Tibial artery (tissue), 4 donors: ENCODE results near the gene ADRB1.

Experiments
- DNase-seq, 2 donors: peaks; one replicate each; pipeline ENCODE4 v3.0.0-alpha.2; 2019
- H3K27ac ChIP-seq, 2 donors: fragments of 200-600 bp; sonication (generic) in 1 of 2; 1 replicate in 1 of 2; 2 replicates in 1 of 2; pipeline ENCODE4 v1.5.1; 2018 to 2019; ENCODE audit warnings: mild to moderate bottlenecking in 1 of 2
- H3K27me3 ChIP-seq, 2 donors: fragments of 200-600 bp; sonication (generic) in 1 of 2; one replicate each; pipeline versions ENCODE4 v1.5.1 to v1.6.0; 2016 to 2019
- H3K36me3 ChIP-seq, 3 donors: fragments of 200-600 bp; sonication (generic) in 2 of 3; one replicate each; pipeline ENCODE4 v1.5.1; 2016 to 2019; ENCODE audit warnings: mild to moderate bottlenecking in 2 of 3
- H3K4me1 ChIP-seq, 4 donors: fragments of 200-600 bp; sonication (generic) in 2 of 4; 1 replicate in 3 of 4; 2 replicates in 1 of 4; pipeline ENCODE4 v1.5.1; 2016 to 2019
- H3K4me3 ChIP-seq, 2 donors: fragments of 200-600 bp; sonication (generic) in 1 of 2; 1 replicate in 1 of 2; 2 replicates in 1 of 2; pipeline ENCODE4 v1.5.1; 2018 to 2019; ENCODE audit warnings: mild to moderate bottlenecking in 2 of 2
- H3K9me3 ChIP-seq, 3 donors: fragments of 200-600 bp; sonication (generic) in 1 of 3; one replicate each; pipeline ENCODE4 v1.5.1; 2016 to 2019
- intact Hi-C: fragments of 100-400 bp; cut with DNase I; formaldehyde crosslinking; loops from one replicate; pipeline ENCODE4 v1.15.0; 2023; ENCODE audit warnings: low total_unique reads
- TF ChIP-seq, protein P1 (sequence below), 2 experiments: fragments of 200-600 bp in 1 of 2; fragments of 450-650 bp in 1 of 2; IDR thresholded peaks; one replicate each; pipeline ENCODE4 v1.5.1; 2017 to 2019; ENCODE audit warnings: antibody characterized with exemption in 2 of 2, mild to moderate bottlenecking in 1 of 2, moderate library complexity in 1 of 2

ADRB1 gene

GRCh38 chr10:114043532-114044246, at the start of gene ADRB1:
ADRB1 (plus strand) TSS chr10:114043866; CDS start chr10:114044133, 267 bp downstream.
- H3K9me3 ChIP-seq, result no peaks in the 10 kb centered on the region
- intact Hi-C loops, result no loop called here
- peaks cover 0 to 26% (median 16%) of the 10 kb centered on the region in 4 donors for H3K4me1 ChIP-seq
- no peaks in the 10 kb centered on the region for H3K36me3 ChIP-seq
- no peak within 1 kb of the TSS for H3K27ac ChIP-seq
- H3K27me3 ChIP-seq, result peaks cover 0 to 62% of the 10 kb centered on the region in 2 donors
- H3K4me3 ChIP-seq, result peak within 1 kb of the TSS; percentile 36 to 48
- TF ChIP-seq, protein P1, sequence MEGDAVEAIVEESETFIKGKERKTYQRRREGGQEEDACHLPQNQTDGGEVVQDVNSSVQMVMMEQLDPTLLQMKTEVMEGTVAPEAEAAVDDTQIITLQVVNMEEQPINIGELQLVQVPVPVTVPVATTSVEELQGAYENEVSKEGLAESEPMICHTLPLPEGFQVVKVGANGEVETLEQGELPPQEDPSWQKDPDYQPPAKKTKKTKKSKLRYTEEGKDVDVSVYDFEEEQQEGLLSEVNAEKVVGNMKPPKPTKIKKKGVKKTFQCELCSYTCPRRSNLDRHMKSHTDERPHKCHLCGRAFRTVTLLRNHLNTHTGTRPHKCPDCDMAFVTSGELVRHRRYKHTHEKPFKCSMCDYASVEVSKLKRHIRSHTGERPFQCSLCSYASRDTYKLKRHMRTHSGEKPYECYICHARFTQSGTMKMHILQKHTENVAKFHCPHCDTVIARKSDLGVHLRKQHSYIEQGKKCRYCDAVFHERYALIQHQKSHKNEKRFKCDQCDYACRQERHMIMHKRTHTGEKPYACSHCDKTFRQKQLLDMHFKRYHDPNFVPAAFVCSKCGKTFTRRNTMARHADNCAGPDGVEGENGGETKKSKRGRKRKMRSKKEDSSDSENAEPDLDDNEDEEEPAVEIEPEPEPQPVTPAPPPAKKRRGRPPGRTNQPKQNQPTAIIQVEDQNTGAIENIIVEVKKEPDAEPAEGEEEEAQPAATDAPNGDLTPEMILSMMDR (IDR thresholded peaks at IDR 0.05), result no peak
- peak; percentile 73 to 84 for DNase-seq

DNA sequence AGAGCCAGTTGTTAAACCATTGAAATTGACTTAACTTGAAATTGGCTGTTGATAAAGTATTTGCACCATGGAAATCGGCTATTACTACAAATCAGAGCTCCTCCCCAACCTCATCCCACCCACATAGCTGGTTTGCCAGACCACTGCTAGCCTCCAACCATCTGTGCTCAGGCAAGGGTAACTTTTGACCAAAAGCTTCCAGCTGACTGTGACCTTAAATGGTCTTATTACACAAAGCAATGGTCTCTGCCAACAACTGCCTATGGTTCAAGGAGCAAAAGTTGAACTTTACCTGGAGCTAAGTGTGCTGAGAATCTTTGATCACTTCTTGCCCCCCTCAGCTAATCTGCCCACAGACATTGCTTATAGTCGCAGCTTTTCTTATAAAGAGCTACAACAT, 48.5 kb upstream of the ADRB1 start:
- TF ChIP-seq, protein P1 (IDR thresholded peaks at IDR 0.05), result no peak
- intact Hi-C loops, result no loop called here
- no peak overlapping the region for H3K4me3 ChIP-seq
- H3K9me3 ChIP-seq, result no peaks in the 10 kb centered on the region
- H3K4me1 ChIP-seq, result peaks cover 0 to 20% (median 0%) of the 10 kb centered on the region in 4 donors
- H3K27ac ChIP-seq, result no peak overlapping the region
- no peaks in the 10 kb centered on the region for H3K27me3 ChIP-seq
- H3K36me3 ChIP-seq, result no peaks in the 10 kb centered on the region
- no peak for DNase-seq

- H3K27ac ChIP-seq, result no peak overlapping the region
- intact Hi-C loops, result no loop called here
- H3K27me3 ChIP-seq, result no peaks in the 10 kb centered on the region
- H3K36me3 ChIP-seq, result no peaks in the 10 kb centered on the region
- DNase-seq, result peak; percentile 69 to 72
- H3K9me3 ChIP-seq, result no peaks in the 10 kb centered on the region
- TF ChIP-seq, protein P1 (IDR thresholded peaks at IDR 0.05), result no peak
- H3K4me3 ChIP-seq, result no peak overlapping the region
- peaks cover 0 to 20% (median 0%) of the 10 kb centered on the region in 4 donors for H3K4me1 ChIP-seq
These were observed 46.2 kb upstream of the ADRB1 start for GRCh38 chr10:113997428-113997827.

DNA sequence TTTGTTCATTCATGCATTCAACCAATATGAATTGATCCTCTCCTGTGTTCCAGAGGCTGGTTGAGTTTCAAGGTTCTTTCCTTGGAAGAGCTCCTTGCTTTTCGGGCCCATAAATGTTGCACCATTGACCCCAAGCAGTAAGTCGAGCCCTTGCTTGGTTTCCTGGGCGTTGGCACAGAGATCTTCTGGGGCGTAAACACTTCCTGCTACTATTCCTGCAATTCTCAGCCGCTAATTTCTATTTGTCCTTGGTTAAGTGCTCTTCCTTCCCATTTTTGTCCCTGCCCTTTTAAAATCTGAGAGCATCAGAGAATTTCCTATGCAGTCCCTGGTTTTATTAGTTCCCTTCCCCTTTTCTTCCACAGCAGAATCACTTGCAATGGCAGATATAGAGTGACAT, 44.1 kb upstream of the ADRB1 start:
- intact Hi-C loops, result no loop called here
- Histone ChIP-seq H3K4me1 (peaks cover 0 to 3% (median 0%) of the 10 kb centered on the region in 4 donors), H3K36me3 (no peaks in the 10 kb centered on the region), H3K4me3 (no peak overlapping the region), H3K9me3 (no peaks in the 10 kb centered on the region), H3K27me3 (no peaks in the 10 kb centered on the region), H3K27ac (no peak overlapping the region)
- peak in 1 of 2 donors; percentile 34 for DNase-seq
- TF ChIP-seq, protein P1 (IDR thresholded peaks at IDR 0.05), result no peak

DNA sequence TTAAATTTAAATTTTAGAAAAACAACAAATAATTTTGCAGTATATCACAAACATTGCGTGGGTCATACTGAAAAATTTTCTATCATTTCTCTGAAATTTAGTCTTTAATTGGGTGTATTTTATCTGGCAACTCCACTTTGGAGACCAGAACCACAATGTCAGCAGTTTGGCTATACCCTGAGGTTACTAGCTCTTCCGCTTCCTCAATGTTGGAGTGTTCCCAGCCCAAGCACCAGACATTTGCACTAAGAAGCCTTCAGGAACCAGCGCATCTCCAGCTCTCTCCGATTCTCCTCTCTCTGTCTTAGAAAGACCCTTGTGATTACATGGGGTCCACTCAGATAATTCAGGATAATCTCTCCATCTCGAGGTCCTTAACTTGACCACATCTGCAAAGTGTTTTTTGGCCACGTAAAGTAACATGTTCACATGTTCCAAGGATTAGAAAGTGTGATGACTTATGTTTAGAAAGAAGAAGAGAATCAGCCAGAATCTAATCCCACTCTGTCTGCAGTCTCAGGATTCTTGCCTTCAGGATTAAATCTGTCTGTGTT, 43.1 kb upstream of the ADRB1 start:
- Histone ChIP-seq H3K27me3 (no peaks in the 10 kb centered on the region), H3K9me3 (no peaks in the 10 kb centered on the region), H3K27ac (no peak overlapping the region), H3K4me1 (no peaks in the 10 kb centered on the region), H3K4me3 (no peak overlapping the region), H3K36me3 (no peaks in the 10 kb centered on the region)
- intact Hi-C loops, result no loop called here
- DNase-seq, result no peak
- TF ChIP-seq, protein P1 (IDR thresholded peaks at IDR 0.05), result no peak
